ENCODE results near the gene LATS1. TPM values are rescaled to one million over a fixed set of nuclear protein-coding genes. Genes with fewer than 3 reads are reported as not detected.

The LATS1 gene
- total RNA-seq, 1 donor from 2014 or later, result 11.4 TPM

Other genes with a start within 250 kb of the LATS1 start
- gene ZC3H12D, start 233.1 kb downstream of the LATS1 start, total RNA-seq, result 0.07 and 0.17 TPM in 2 replicates
- gene PPIL4, start 172.1 kb downstream of the LATS1 start, total RNA-seq, result 20.9 and 33.0 TPM in 2 replicates
- gene GINM1, start 151.7 kb downstream of the LATS1 start, total RNA-seq, result 35.3 and 38.0 TPM in 2 replicates
- 16.3 and 17.7 TPM in 2 replicates for gene KATNA1, start 69.4 kb downstream of the LATS1 start, total RNA-seq
- 29.8 and 31.5 TPM in 2 replicates for gene NUP43, start 28.4 kb upstream of the LATS1 start, total RNA-seq
- 110 and 162 TPM in 2 replicates for gene PCMT1, start 31.6 kb upstream of the LATS1 start, total RNA-seq
- 41.7 and 54.5 TPM in 2 replicates for gene LRP11, start 146.3 kb upstream of the LATS1 start, total RNA-seq
- not detected in 2 replicates for gene RAET1E, start 180.0 kb upstream of the LATS1 start, total RNA-seq
- gene RAET1G, start 205.0 kb upstream of the LATS1 start, total RNA-seq, result 0.43 TPM in 1 of 2 replicates, not detected in the other
- gene ULBP2, start 223.9 kb upstream of the LATS1 start, total RNA-seq, result 5.3 and 16.0 TPM in 2 replicates
- gene ULBP1, start 245.8 kb upstream of the LATS1 start, total RNA-seq, result 0.23 and 0.94 TPM in 2 replicates

Data from epithelial cell of proximal tubule (primary cell).